ENCODE data around the gene MAP7D1.

MAP7D1 gene

DNA sequence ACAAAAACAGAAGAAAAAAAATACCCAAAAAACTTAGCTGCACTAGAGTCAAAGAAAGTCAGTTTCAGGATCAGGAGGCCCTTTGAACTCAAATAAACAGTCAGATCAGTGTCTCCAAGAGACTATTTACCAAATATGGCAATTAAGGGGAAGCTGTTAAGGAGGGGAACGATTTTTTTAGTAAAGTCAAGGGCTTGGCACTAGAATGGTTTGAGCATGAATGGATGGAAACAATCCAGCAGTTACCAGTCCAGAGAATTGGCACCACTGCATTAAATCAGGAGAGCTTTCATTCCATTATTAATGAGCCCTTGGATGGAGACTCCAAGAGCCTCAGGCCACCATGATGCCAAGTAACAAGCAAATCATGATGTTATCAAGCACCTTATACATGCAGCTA lies 13.8 kb upstream of the MAP7D1 start:
- Histone ChIP-seq H3K27me3 (ENCODE audit: low read length) (no peaks in the 10 kb centered on the region), H3K9me2 (replicated peaks; ENCODE audit: insufficient read depth, low read length) (no peaks in the 10 kb centered on the region), H3K9me3 (ENCODE audit: insufficient read depth, low read length) (no peaks in the 10 kb centered on the region), H3K36me3 (ENCODE audit: low read length) (0 out of 2 replicates have a peak, but pooled peaks cover 5% of the 10 kb centered on the region), H2AFZ (ENCODE audit: low read depth, low read length, severe bottlenecking) (no peak overlapping the region), H3K4me2 (ENCODE audit: low read depth, low read length, poor library complexity, severe bottlenecking) (no peak overlapping the region), H3K79me2 (ENCODE audit: insufficient read depth, low read length) (peaks cover 19% of the 10 kb centered on the region), H3K27ac (ENCODE audit: low read depth, low read length) (no peak overlapping the region), H3F3A (ENCODE audit: insufficient read depth) (no peaks in the 10 kb centered on the region), H3K9ac (ENCODE audit: low read length) (no peak overlapping the region), H4K20me1 (ENCODE audit: low read depth, low read length) (no peaks in the 10 kb centered on the region), H3K4me3 (ENCODE audit: insufficient read depth, low read length, poor library complexity, severe bottlenecking) (no peak overlapping the region)
- no peak for TF ChIP-seq EZH2phosphoT487 (conservative IDR thresholded peaks at IDR 0.05; ENCODE audit: low read length)
- TF ChIP-seq, protein P1, sequence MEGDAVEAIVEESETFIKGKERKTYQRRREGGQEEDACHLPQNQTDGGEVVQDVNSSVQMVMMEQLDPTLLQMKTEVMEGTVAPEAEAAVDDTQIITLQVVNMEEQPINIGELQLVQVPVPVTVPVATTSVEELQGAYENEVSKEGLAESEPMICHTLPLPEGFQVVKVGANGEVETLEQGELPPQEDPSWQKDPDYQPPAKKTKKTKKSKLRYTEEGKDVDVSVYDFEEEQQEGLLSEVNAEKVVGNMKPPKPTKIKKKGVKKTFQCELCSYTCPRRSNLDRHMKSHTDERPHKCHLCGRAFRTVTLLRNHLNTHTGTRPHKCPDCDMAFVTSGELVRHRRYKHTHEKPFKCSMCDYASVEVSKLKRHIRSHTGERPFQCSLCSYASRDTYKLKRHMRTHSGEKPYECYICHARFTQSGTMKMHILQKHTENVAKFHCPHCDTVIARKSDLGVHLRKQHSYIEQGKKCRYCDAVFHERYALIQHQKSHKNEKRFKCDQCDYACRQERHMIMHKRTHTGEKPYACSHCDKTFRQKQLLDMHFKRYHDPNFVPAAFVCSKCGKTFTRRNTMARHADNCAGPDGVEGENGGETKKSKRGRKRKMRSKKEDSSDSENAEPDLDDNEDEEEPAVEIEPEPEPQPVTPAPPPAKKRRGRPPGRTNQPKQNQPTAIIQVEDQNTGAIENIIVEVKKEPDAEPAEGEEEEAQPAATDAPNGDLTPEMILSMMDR (IDR thresholded peaks at IDR 0.05; ENCODE audit: insufficient read depth, low read length, poor library complexity, severe bottlenecking), result no peak

DNA sequence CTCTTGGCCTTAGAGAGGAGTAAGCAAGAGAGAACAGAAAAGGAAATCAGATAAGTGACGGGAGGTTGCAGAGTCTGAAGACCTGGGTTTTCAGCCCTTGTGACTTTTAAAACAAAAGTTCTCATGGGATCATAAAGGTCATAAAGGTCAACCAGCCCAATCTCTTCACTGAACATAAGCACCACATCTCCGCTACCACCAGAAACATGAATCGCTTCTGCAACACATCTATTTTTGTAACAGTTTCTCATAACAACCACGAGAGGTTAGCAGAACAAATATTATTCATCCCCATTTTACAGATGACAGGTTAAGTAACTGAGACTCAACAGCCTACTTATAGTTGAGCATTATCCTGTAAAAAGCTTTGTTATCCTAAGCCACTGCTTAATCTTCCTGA lies 12.5 kb upstream of the MAP7D1 start:
- H3K9me2 ChIP-seq (replicated peaks; ENCODE audit: insufficient read depth, low read length), result no peaks in the 10 kb centered on the region
- no peaks in the 10 kb centered on the region for H4K20me1 ChIP-seq (ENCODE audit: low read depth, low read length)
- H3K79me2 ChIP-seq (ENCODE audit: insufficient read depth, low read length), result peaks cover 31% of the 10 kb centered on the region
- no peaks in the 10 kb centered on the region for H3F3A ChIP-seq (ENCODE audit: insufficient read depth)
- H3K4me3 ChIP-seq (ENCODE audit: insufficient read depth, low read length, poor library complexity, severe bottlenecking), result no peak overlapping the region
- H3K27ac ChIP-seq (ENCODE audit: low read depth, low read length), result no peak overlapping the region
- H3K9ac ChIP-seq (ENCODE audit: low read length), result no peak overlapping the region
- no peak for TF ChIP-seq EZH2phosphoT487 (conservative IDR thresholded peaks at IDR 0.05; ENCODE audit: low read length)
- TF ChIP-seq, protein P1 (IDR thresholded peaks at IDR 0.05; ENCODE audit: insufficient read depth, low read length, poor library complexity, severe bottlenecking), result no peak
- 0 out of 2 replicates have a peak, but pooled peaks cover under 1% of the 10 kb centered on the region for H3K36me3 ChIP-seq (ENCODE audit: low read length)
- no peak overlapping the region for H2AFZ ChIP-seq (ENCODE audit: low read depth, low read length, severe bottlenecking)
- H3K27me3 ChIP-seq (ENCODE audit: low read length), result no peaks in the 10 kb centered on the region
- H3K4me2 ChIP-seq (ENCODE audit: low read depth, low read length, poor library complexity, severe bottlenecking), result no peak overlapping the region
- no peaks in the 10 kb centered on the region for H3K9me3 ChIP-seq (ENCODE audit: insufficient read depth, low read length)

DNA sequence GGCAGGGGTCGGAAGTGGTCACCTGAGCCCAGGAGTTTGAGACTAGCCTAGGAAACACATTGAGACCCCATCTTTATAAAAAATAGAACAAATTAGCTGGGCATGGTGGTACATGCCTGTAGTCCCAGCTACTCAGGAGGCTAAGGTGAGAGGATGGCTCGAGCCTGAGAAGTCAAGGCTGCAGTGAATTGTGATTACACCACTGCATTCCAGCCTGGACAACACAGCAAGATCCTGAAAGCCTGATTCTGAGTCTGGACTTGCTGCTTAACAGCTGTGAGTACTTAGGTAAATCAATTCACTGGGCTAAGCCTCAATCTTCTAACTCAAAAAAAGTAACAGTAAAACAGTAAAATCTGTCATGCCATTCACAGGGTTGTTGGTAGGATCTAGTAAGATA lies 11.5 kb upstream of the MAP7D1 start:
- no peak overlapping the region for H2AFZ ChIP-seq (ENCODE audit: low read depth, low read length, severe bottlenecking)
- no peaks in the 10 kb centered on the region for H3K36me3 ChIP-seq (ENCODE audit: low read length)
- no peak overlapping the region for H3K4me2 ChIP-seq (ENCODE audit: low read depth, low read length, poor library complexity, severe bottlenecking)

More for the DNA sequence above, 11.5 kb upstream of the MAP7D1 start:
- H3F3A ChIP-seq (ENCODE audit: insufficient read depth), result no peaks in the 10 kb centered on the region
- no peaks in the 10 kb centered on the region for H4K20me1 ChIP-seq (ENCODE audit: low read depth, low read length)
- TF ChIP-seq, protein P1 (IDR thresholded peaks at IDR 0.05; ENCODE audit: insufficient read depth, low read length, poor library complexity, severe bottlenecking), result no peak
- no peak for TF ChIP-seq EZH2phosphoT487 (conservative IDR thresholded peaks at IDR 0.05; ENCODE audit: low read length)
- H3K9ac ChIP-seq (ENCODE audit: low read length), result no peak overlapping the region
- H3K27me3 ChIP-seq (ENCODE audit: low read length), result no peaks in the 10 kb centered on the region
- H3K27ac ChIP-seq (ENCODE audit: low read depth, low read length), result no peak overlapping the region
- no peaks in the 10 kb centered on the region for H3K9me3 ChIP-seq (ENCODE audit: insufficient read depth, low read length)
- H3K4me3 ChIP-seq (ENCODE audit: insufficient read depth, low read length, poor library complexity, severe bottlenecking), result no peak overlapping the region
- no peaks in the 10 kb centered on the region for H3K9me2 ChIP-seq (replicated peaks; ENCODE audit: insufficient read depth, low read length)
- H3K79me2 ChIP-seq (ENCODE audit: insufficient read depth, low read length), result peaks cover 38% of the 10 kb centered on the region

Measured in SU-DHL-6 (cell line).